GM23338 (cell line): Measurements from ENCODE around the gene ZNF775. TPM values are rescaled to one million over a fixed set of nuclear protein-coding genes. Genes with fewer than 3 reads are reported as not detected.
A peak's percentile ranks its signal among the peaks of the same experiment; 100 is the strongest.

Experiments used
- ATAC-seq: fragments of 200-7000 bp; cut with Tn5 transposase; 3 replicates; pipeline ENCODE4 v1.9.1; 2020
- DNase-seq: peaks from one replicate; pipeline ENCODE4 v3.0.0-alpha.2; 2015; ENCODE audit warnings: low spot score
- H2AFZ ChIP-seq: fragments of 200-600 bp; sonication (generic); 2 replicates; pipeline ENCODE4 v1.8.0; 2016; ENCODE audit warnings: antibody characterized with exemption, mild to moderate bottlenecking, moderate library complexity
- H3F3A ChIP-seq: fragments of 200-600 bp; sonication (generic); replicated peaks from 2 replicates; pipeline ENCODE4 v1.8.0; 2017; ENCODE audit warnings: antibody characterized with exemption, mixed run types, low read depth
- H3K27ac ChIP-seq: fragments of 200-600 bp; sonication (generic); 2 replicates; pipeline ENCODE4 v1.6.1; 2016; ENCODE audit warnings: low read depth
- H3K27me3 ChIP-seq: fragments of 200-600 bp; sonication (generic); 2 replicates; pipeline ENCODE4 v1.8.0; 2016; ENCODE audit warnings: mild to moderate bottlenecking, mixed run types, moderate library complexity; ENCODE audit not compliant: insufficient read depth
- H3K36me3 ChIP-seq: fragments of 200-600 bp; sonication (generic); 2 replicates; pipeline ENCODE4 v1.8.0; 2016; ENCODE audit warnings: mild to moderate bottlenecking; ENCODE audit not compliant: insufficient read depth
- H3K4me1 ChIP-seq: fragments of 200-600 bp; sonication (generic); 2 replicates; pipeline ENCODE4 v1.8.0; 2016; ENCODE audit warnings: mild to moderate bottlenecking, moderate library complexity; ENCODE audit not compliant: insufficient read depth
- H3K4me2 ChIP-seq: fragments of 200-600 bp; sonication (generic); 2 replicates; pipeline ENCODE4 v1.7.1; 2017; ENCODE audit warnings: mixed run types
- H3K4me3 ChIP-seq: fragments of 200-600 bp; sonication (generic); 2 replicates; pipeline ENCODE4 v1.6.1; 2016; ENCODE audit warnings: mixed run types
- H3K79me2 ChIP-seq: fragments of 200-600 bp; sonication (generic); replicated peaks from 2 replicates; pipeline ENCODE4 v1.8.0; 2017; ENCODE audit warnings: mild to moderate bottlenecking; ENCODE audit not compliant: insufficient read depth
- H3K9me2 ChIP-seq: fragments of 200-600 bp; sonication (generic); 2 replicates; pipeline ENCODE4 v1.8.0; 2017; ENCODE audit not compliant: insufficient read depth
- H4K20me1 ChIP-seq: fragments of 200-600 bp; sonication (generic); replicated peaks from 2 replicates; pipeline ENCODE4 v1.8.0; 2017; ENCODE audit warnings: mild to moderate bottlenecking; ENCODE audit not compliant: insufficient read depth
- H3K27ac Mint-ChIP-seq: 2 replicates; pipeline ENCODE4 v1.8.0; 2020; ENCODE audit warnings: inconsistent platforms, mild to moderate bottlenecking, moderate library complexity, mixed read lengths
- H3K27me3 Mint-ChIP-seq: 3 replicates; pipeline ENCODE4 v1.8.0; 2022; ENCODE audit warnings: low read depth, mild to moderate bottlenecking, moderate library complexity, mixed read lengths, inconsistent platforms; ENCODE audit not compliant: insufficient read depth, poor library complexity
- H3K36me3 Mint-ChIP-seq: 3 replicates; pipeline ENCODE4 v1.8.0; 2021; ENCODE audit warnings: low read depth, mild to moderate bottlenecking, inconsistent platforms, moderate library complexity, mixed read lengths
- H3K4me1 Mint-ChIP-seq: 3 replicates; pipeline ENCODE4 v1.8.0; 2020; ENCODE audit warnings: mild to moderate bottlenecking, inconsistent platforms, mixed read lengths
- H3K4me3 Mint-ChIP-seq: 3 replicates; pipeline ENCODE4 v1.8.0; 2021; ENCODE audit warnings: moderate library complexity, mild to moderate bottlenecking, inconsistent platforms, mixed read lengths
- H3K9me3 Mint-ChIP-seq: 3 replicates; pipeline ENCODE4 v1.8.0; 2020; ENCODE audit warnings: moderate library complexity, mild to moderate bottlenecking, inconsistent platforms, mixed read lengths
- EZH2 ChIP-seq: fragments of 200-600 bp; sonication (generic); IDR thresholded peaks from one replicate; pipeline ENCODE4 v1.8.0; 2017; ENCODE audit warnings: antibody characterized with exemption, mild to moderate bottlenecking, low read depth; ENCODE audit not compliant: unreplicated experiment
- EZH2phosphoT487 ChIP-seq: fragments of 200-600 bp; sonication (generic); IDR thresholded peaks from one replicate; pipeline ENCODE4 v1.8.1; 2018; ENCODE audit warnings: antibody characterized with exemption; ENCODE audit not compliant: unreplicated experiment
- NANOG ChIP-seq: IDR thresholded peaks from 2 replicates; pipeline ENCODE4 v1.6.1; 2016; ENCODE audit warnings: antibody characterized with exemption, borderline replicate concordance
- ZNF114 ChIP-seq: fragments of 250-450 bp; sonication (Bioruptor Pico); IDR thresholded peaks from 2 replicates; pipeline ENCODE4 v1.5.0; 2020; ENCODE audit warnings: mild to moderate bottlenecking, moderate library complexity
- ZNF331 ChIP-seq: fragments of 250-450 bp; sonication (Bioruptor Pico); IDR thresholded peaks from 2 replicates; pipeline ENCODE4 v1.5.0; 2020; ENCODE audit warnings: low read depth, mild to moderate bottlenecking, moderate library complexity
- polyA plus RNA-seq: library from polyadenylated mRNA; unstranded; fragments of >200 nt; fragmentation: Nextera tagmentation; extraction: Ambion mirVana; gene quantifications from 2 replicates; pipeline ENCODE4 v1.2.1, GENCODE V29; 2016
- total RNA-seq: library from RNA; depleted of rRNA; stranded (reverse); fragments of >200 nt; shearing (Covaris generic); gene quantifications from 2 replicates; pipeline ENCODE4 v1.2.3, GENCODE V29; 2014
- TF ChIP-seq, protein P1 (sequence below): fragments of 250-450 bp; sonication (Bioruptor Pico); IDR thresholded peaks from 2 replicates; pipeline ENCODE4 v1.5.0; 2020; ENCODE audit warnings: mild to moderate bottlenecking, moderate library complexity
- TF ChIP-seq, protein P2 (sequence below), 2 experiments: fragments of 200-600 bp in 1 of 2; sonication (generic) in 1 of 2; conservative IDR thresholded peaks; 2 replicates each; pipeline versions ENCODE4 v1.5.1 to v1.6.1; 2016 to 2017; ENCODE audit warnings: antibody characterized with exemption in 2 of 2, low read depth in 2 of 2, mild to moderate bottlenecking in 2 of 2, moderate library complexity in 1 of 2
- TF ChIP-seq, protein P3 (sequence below): IDR thresholded peaks from 2 replicates; pipeline ENCODE4 v1.6.1; 2016; ENCODE audit warnings: antibody characterized with exemption

ZNF775 gene
- total and polyA plus RNA-seq, 2 experiments from 2014 or later, result 4.5 to 38.2 TPM

DNA sequence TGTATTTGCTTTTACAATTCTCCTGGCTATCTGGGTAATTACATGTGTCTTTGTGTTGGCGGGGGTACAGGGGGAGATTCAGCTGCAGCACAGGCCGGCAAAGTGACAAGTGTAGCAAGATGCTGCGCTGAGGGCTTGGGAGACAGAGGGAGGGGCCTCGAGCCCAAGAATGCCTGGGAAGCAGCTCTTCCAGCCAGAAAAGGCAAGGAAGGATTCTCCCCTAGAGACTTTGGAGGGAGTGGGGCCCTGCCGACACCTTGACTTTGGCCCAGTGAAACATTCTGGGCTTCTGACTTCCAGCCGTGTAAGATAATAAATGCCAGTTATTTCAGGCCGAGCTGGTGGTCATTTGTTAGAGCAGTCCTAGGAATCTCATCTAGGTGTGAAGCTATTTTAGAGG lies 17.7 kb upstream of the ZNF775 start:
- Histone ChIP-seq H3K4me1 (peaks cover 57% of the 10 kb centered on the region), H2AFZ (peak overlapping the region; percentile 91), H3K79me2 (no peaks in the 10 kb centered on the region), H3K4me2 (peak overlapping the region; percentile 62), H3K9me2 (no peaks in the 10 kb centered on the region), H3K4me3 (no peak overlapping the region), H3K36me3 (no peaks in the 10 kb centered on the region), H3K27ac (peak overlapping the region; percentile 60; the same call in 1 of the 2 replicates), H4K20me1 (no peaks in the 10 kb centered on the region), H3K27me3 (no peaks in the 10 kb centered on the region), H3F3A (peaks cover 21% of the 10 kb centered on the region)
- Mint-ChIP-seq H3K4me1 (peaks cover 64% of the 10 kb centered on the region), H3K4me3 (no peak overlapping the region; the same call in 2 of the 3 replicates), H3K36me3 (no peaks in the 10 kb centered on the region; the same call in 2 of the 3 replicates), H3K27ac (peak overlapping the region; percentile 12), H3K9me3 (no peaks in the 10 kb centered on the region; the same call in 2 of the 3 replicates), H3K27me3 (peaks cover 6% of the 10 kb centered on the region)
- DNase-seq, result peak; percentile 66
- TF ChIP-seq EZH2, result no peak
- TF ChIP-seq ZNF114 (CRISPR knock-in tag), result no peak
- TF ChIP-seq EZH2phosphoT487, result no peak
- TF ChIP-seq, protein P1, sequence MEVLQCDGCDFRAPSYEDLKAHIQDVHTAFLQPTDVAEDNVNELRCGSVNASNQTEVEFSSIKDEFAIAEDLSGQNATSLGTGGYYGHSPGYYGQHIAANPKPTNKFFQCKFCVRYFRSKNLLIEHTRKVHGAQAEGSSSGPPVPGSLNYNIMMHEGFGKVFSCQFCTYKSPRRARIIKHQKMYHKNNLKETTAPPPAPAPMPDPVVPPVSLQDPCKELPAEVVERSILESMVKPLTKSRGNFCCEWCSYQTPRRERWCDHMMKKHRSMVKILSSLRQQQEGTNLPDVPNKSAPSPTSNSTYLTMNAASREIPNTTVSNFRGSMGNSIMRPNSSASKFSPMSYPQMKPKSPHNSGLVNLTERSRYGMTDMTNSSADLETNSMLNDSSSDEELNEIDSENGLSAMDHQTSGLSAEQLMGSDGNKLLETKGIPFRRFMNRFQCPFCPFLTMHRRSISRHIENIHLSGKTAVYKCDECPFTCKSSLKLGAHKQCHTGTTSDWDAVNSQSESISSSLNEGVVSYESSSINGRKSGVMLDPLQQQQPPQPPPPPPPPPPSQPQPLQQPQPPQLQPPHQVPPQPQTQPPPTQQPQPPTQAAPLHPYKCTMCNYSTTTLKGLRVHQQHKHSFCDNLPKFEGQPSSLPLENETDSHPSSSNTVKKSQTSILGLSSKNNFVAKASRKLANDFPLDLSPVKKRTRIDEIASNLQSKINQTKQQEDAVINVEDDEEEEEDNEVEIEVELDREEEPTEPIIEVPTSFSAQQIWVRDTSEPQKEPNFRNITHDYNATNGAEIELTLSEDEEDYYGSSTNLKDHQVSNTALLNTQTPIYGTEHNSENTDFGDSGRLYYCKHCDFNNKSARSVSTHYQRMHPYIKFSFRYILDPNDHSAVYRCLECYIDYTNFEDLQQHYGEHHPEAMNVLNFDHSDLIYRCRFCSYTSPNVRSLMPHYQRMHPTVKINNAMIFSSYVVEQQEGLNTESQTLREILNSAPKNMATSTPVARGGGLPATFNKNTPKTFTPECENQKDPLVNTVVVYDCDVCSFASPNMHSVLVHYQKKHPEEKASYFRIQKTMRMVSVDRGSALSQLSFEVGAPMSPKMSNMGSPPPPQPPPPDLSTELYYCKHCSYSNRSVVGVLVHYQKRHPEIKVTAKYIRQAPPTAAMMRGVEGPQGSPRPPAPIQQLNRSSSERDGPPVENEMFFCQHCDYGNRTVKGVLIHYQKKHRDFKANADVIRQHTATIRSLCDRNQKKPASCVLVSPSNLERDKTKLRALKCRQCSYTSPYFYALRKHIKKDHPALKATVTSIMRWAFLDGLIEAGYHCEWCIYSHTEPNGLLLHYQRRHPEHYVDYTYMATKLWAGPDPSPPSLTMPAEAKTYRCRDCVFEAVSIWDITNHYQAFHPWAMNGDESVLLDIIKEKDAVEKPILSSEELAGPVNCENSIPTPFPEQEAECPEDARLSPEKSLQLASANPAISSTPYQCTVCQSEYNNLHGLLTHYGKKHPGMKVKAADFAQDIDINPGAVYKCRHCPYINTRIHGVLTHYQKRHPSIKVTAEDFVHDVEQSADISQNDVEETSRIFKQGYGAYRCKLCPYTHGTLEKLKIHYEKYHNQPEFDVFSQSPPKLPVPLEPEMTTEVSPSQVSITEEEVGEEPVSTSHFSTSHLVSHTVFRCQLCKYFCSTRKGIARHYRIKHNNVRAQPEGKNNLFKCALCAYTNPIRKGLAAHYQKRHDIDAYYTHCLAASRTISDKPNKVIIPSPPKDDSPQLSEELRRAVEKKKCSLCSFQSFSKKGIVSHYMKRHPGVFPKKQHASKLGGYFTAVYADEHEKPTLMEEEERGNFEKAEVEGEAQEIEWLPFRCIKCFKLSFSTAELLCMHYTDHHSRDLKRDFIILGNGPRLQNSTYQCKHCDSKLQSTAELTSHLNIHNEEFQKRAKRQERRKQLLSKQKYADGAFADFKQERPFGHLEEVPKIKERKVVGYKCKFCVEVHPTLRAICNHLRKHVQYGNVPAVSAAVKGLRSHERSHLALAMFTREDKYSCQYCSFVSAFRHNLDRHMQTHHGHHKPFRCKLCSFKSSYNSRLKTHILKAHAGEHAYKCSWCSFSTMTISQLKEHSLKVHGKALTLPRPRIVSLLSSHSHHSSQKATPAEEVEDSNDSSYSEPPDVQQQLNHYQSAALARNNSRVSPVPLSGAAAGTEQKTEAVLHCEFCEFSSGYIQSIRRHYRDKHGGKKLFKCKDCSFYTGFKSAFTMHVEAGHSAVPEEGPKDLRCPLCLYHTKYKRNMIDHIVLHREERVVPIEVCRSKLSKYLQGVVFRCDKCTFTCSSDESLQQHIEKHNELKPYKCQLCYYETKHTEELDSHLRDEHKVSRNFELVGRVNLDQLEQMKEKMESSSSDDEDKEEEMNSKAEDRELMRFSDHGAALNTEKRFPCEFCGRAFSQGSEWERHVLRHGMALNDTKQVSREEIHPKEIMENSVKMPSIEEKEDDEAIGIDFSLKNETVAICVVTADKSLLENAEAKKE (CRISPR knock-in tag), result no peak
- TF ChIP-seq ZNF331, result no peak
- TF ChIP-seq, protein P2, sequence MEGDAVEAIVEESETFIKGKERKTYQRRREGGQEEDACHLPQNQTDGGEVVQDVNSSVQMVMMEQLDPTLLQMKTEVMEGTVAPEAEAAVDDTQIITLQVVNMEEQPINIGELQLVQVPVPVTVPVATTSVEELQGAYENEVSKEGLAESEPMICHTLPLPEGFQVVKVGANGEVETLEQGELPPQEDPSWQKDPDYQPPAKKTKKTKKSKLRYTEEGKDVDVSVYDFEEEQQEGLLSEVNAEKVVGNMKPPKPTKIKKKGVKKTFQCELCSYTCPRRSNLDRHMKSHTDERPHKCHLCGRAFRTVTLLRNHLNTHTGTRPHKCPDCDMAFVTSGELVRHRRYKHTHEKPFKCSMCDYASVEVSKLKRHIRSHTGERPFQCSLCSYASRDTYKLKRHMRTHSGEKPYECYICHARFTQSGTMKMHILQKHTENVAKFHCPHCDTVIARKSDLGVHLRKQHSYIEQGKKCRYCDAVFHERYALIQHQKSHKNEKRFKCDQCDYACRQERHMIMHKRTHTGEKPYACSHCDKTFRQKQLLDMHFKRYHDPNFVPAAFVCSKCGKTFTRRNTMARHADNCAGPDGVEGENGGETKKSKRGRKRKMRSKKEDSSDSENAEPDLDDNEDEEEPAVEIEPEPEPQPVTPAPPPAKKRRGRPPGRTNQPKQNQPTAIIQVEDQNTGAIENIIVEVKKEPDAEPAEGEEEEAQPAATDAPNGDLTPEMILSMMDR (conservative IDR thresholded peaks at IDR 0.05; ENCODE audit: low read depth in 2 of 2), result no peak
- TF ChIP-seq, protein P3, sequence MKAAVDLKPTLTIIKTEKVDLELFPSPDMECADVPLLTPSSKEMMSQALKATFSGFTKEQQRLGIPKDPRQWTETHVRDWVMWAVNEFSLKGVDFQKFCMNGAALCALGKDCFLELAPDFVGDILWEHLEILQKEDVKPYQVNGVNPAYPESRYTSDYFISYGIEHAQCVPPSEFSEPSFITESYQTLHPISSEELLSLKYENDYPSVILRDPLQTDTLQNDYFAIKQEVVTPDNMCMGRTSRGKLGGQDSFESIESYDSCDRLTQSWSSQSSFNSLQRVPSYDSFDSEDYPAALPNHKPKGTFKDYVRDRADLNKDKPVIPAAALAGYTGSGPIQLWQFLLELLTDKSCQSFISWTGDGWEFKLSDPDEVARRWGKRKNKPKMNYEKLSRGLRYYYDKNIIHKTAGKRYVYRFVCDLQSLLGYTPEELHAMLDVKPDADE, result no peak
- no peak for TF ChIP-seq NANOG
- peak; percentile 69 for ATAC-seq
